H1 (cell line): Measurements from ENCODE around the gene FOXL3.

Experiments used
- CTCF ChIP-seq, 3 experiments: IDR thresholded peaks; 1 replicate in 2 of 3; 2 replicates in 1 of 3; pipeline versions ENCODE4 v1.5.1 to v1.6.1; 2011; ENCODE audit warnings: low read length in 3 of 3, mild to moderate bottlenecking in 3 of 3, inconsistent platforms in 2 of 3, low read depth in 1 of 3, moderate library complexity in 1 of 3; ENCODE audit not compliant: insufficient read depth in 1 of 3; ENCODE audit errors: control extremely low read depth in 1 of 3
- EP300 ChIP-seq, 2 experiments: IDR thresholded peaks; 1 replicate in 1 of 2; 2 replicates in 1 of 2; pipeline ENCODE4 v1.6.1; 2011 to 2012; ENCODE audit warnings: low read depth in 2 of 2, low read length in 2 of 2, mild to moderate bottlenecking in 2 of 2, borderline replicate concordance in 1 of 2, inconsistent platforms in 1 of 2, moderate library complexity in 1 of 2
- EZH2 ChIP-seq: fragments of 200-600 bp; sonication (generic); IDR thresholded peaks from 2 replicates; pipeline ENCODE4 v1.7.1; 2012; ENCODE audit warnings: low read depth, mild to moderate bottlenecking, moderate library complexity, low read length, inconsistent platforms; ENCODE audit not compliant: severe bottlenecking
- POLR2A ChIP-seq, 2 experiments: IDR thresholded peaks; 1 replicate in 1 of 2; 2 replicates in 1 of 2; pipeline ENCODE4 v1.6.1; 2011; ENCODE audit warnings: low read depth in 2 of 2, low read length in 2 of 2, mild to moderate bottlenecking in 2 of 2; ENCODE audit errors: control extremely low read depth in 1 of 2
- POLR2AphosphoS5 ChIP-seq: IDR thresholded peaks from 2 replicates; pipeline ENCODE4 v1.6.1; 2011; ENCODE audit warnings: low read depth, low read length
- SIN3A ChIP-seq, 2 experiments: IDR thresholded peaks in 1 of 2; conservative IDR thresholded peaks in 1 of 2; 2 replicates each; pipeline ENCODE4 v1.6.1; 2011 to 2012; ENCODE audit warnings: low read length in 2 of 2, improper control_type of control experiment in 1 of 2, low read depth in 1 of 2, mild to moderate bottlenecking in 1 of 2
- SP1 ChIP-seq: IDR thresholded peaks from 2 replicates; pipeline ENCODE4 v1.6.1; 2011; ENCODE audit warnings: low read depth, low read length
- TAF1 ChIP-seq: IDR thresholded peaks from 2 replicates; pipeline ENCODE4 v1.6.1; 2011; ENCODE audit warnings: mild to moderate bottlenecking, low read depth, low read length
- TEAD4 ChIP-seq: IDR thresholded peaks from 2 replicates; pipeline ENCODE4 v1.6.1; 2012; ENCODE audit warnings: low read depth, low read length, inconsistent platforms, mixed read lengths

GRCh38 chr7:292226-292625, 2.3 kb downstream of the FOXL3 start:
- TF ChIP-seq POLR2A (IDR thresholded peaks at IDR 0.05; ENCODE audit: control extremely low read depth in 1 of 2, low read depth in 2 of 2, low read length in 2 of 2) = no peak
- no peak for TF ChIP-seq EZH2
- no peak for TF ChIP-seq SP1
- TF ChIP-seq CTCF (IDR thresholded peaks at IDR 0.05; ENCODE audit: control extremely low read depth in 1 of 3, insufficient read depth in 1 of 3, low read depth in 1 of 3, low read length in 3 of 3) = no peak
- TF ChIP-seq TEAD4 = no peak
- no peak for TF ChIP-seq TAF1
- no peak for TF ChIP-seq EP300 (IDR thresholded peaks at IDR 0.05; ENCODE audit: borderline replicate concordance in 1 of 2, low read depth in 2 of 2, low read length in 2 of 2)
- TF ChIP-seq SIN3A (conservative IDR thresholded peaks at IDR 0.05 in 1 of 2, IDR thresholded peaks at IDR 0.05 in 1 of 2; ENCODE audit: low read depth in 1 of 2, low read length in 2 of 2) = no peak
- no peak for TF ChIP-seq POLR2AphosphoS5
